OCI-LY1 (cell line): ENCODE measurements around the gene ZBTB47.

Experiments used
- CTCF ChIP-seq: fragments of 200-600 bp; sonication (generic), shearing (Covaris generic); IDR thresholded peaks from 2 replicates; pipeline ENCODE4 v1.5.1; 2017; ENCODE audit warnings: mild to moderate bottlenecking, antibody characterized with exemption, low read length, moderate library complexity, mixed read lengths
- EZH2 ChIP-seq: fragments of 200-600 bp; sonication (generic), shearing (Covaris generic); IDR thresholded peaks from 2 replicates; pipeline ENCODE4 v1.8.0; 2017; ENCODE audit warnings: borderline replicate concordance, mixed run types, mild to moderate bottlenecking, antibody characterized with exemption, low read length, moderate library complexity, mixed read lengths

- TF ChIP-seq CTCF (no peak), EZH2 (no peak)
Observed at GRCh38 chr3:42657675-42658074, 4.2 kb downstream of the ZBTB47 start.
